GM06990 (cell line): ENCODE measurements around the gene VEGFA.

Source experiments
- DNase-seq: peaks from one replicate; pipeline ENCODE4 v3.0.0-alpha.2; 2011; ENCODE audit not compliant: insufficient read length; ENCODE audit errors: extremely low read depth
- H3K27me3 ChIP-seq: replicated peaks from 2 replicates; pipeline ENCODE4 v1.6.0; 2011; ENCODE audit warnings: low read length; ENCODE audit not compliant: control insufficient read depth, insufficient read depth
- H3K36me3 ChIP-seq: 2 replicates; pipeline ENCODE4 v1.5.1; 2011; ENCODE audit warnings: low read length; ENCODE audit not compliant: control insufficient read depth, insufficient read depth
- H3K4me3 ChIP-seq: replicated peaks from 2 replicates; pipeline ENCODE4 v1.5.1; 2011; ENCODE audit warnings: low read depth, mild to moderate bottlenecking, control low read depth, low read length
- TF ChIP-seq, protein P1 (sequence below): IDR thresholded peaks from 2 replicates; pipeline ENCODE4 v1.5.1; 2011; ENCODE audit warnings: low read length, control low read depth, mild to moderate bottlenecking, inconsistent platforms; ENCODE audit not compliant: insufficient read depth, poor library complexity, severe bottlenecking

Gene VEGFA

DNA sequence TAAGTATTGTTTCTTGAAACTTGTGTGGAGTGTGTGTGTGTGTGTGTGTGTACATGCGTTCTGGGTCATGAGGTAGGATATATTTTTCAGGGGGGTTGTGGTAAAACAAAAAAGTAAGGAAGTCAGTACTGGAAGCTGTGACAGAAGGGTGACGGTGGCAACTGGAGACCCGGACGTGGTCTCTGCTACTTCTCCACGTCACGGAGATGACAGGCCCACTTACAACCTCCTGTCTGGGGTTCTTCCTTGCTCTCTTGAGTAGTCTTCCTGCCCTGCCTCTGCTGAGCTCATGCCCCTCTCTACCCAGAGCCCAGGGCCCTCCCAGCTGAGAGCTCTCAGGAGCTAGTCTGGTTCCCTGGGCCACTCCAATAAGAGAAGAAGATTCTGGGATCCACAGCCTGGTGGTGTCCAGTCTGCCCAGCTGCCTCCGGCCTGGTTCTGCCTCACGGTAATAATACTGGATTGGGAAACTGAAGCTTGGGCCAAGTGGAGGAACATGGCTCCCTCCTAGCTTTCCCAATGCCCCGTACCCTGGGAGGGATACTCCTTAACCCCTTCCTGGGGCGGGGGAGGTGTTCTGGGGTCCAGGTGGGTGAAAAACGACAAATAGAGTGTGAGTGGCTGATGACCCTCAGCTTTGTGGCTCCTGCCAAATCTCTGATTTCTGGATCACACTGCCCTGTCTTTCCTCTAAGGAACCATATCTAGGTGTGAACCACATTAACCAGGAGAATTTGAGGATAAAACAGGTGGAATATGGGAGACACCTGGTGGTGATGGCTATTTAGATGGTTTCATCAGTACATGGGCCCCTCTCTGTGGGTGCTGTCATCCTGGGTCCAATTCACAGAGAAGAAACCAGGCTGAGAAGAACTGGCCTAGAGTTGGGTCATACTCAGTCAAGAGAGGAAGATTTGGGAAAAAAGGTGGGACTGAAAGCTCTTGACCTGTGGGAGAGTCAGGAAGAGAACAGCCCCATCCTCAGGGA, 27.2 kb downstream of the VEGFA start:
- TF ChIP-seq, protein P1, sequence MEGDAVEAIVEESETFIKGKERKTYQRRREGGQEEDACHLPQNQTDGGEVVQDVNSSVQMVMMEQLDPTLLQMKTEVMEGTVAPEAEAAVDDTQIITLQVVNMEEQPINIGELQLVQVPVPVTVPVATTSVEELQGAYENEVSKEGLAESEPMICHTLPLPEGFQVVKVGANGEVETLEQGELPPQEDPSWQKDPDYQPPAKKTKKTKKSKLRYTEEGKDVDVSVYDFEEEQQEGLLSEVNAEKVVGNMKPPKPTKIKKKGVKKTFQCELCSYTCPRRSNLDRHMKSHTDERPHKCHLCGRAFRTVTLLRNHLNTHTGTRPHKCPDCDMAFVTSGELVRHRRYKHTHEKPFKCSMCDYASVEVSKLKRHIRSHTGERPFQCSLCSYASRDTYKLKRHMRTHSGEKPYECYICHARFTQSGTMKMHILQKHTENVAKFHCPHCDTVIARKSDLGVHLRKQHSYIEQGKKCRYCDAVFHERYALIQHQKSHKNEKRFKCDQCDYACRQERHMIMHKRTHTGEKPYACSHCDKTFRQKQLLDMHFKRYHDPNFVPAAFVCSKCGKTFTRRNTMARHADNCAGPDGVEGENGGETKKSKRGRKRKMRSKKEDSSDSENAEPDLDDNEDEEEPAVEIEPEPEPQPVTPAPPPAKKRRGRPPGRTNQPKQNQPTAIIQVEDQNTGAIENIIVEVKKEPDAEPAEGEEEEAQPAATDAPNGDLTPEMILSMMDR, result no peak
- H3K36me3 ChIP-seq, result no peaks in the 10 kb centered on the region
- H3K27me3 ChIP-seq, result no peaks in the 10 kb centered on the region
- DNase-seq, result no peak
- no peak overlapping the region for H3K4me3 ChIP-seq

DNA sequence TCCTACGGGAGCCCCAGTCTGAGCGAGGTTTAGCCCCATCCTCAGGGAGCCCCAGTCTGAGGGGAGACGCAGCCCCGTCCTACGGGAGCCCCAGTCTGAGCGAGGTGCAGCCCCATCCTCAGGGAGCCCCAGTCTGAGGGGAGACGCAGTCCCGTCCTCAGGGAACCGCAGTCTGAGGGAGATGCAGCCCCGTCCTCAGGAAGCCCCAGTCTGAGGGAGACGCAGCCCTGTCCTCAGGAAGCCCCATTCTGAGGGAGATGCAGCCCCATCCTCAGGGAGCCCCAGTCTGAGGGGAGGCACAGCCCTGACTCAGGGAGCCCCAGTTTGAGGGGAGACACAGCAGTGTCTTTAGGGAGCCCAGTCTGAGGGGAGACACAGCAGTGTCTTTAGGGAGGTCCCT, 27.9 kb downstream of the VEGFA start:
- DNase-seq, result no peak
- Histone ChIP-seq H3K27me3 (no peaks in the 10 kb centered on the region), H3K4me3 (no peak overlapping the region), H3K36me3 (no peaks in the 10 kb centered on the region)
- TF ChIP-seq, protein P1, result no peak

DNA sequence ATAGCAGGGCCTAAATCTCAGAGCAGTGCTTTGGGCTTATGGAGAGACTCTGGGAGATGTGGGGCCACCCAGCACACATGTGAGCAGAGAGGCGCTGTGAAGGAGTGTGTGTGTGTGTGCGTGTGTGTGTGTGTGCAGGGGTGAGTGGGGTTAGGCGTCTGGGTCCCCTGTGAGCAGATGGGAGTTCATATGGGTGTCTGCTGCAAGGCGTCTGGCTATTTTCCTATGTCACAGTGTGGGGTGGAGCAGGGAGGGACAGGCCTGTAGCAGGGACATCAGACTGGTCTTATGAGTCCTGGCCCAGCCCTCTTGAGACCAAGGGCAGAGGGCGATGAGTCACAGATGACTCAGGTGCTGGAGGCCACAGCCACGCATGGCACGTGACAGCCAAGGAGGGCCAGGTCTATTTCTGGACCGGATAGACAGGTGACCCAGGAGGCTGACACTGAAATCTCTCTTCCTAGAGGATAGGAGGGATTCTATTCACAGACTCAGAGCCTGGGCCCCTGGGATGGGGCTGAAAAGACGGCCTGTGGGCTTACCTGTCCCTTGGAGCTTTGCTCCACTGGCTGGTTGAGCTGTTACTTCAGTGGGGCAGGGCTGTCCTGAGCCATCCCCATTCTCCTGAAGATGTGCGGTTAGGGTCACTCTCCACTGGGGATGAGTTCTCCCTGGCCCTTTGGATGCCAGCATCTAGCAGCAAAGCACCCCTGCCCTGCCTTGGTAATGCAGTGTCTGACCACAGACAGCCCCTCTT, 28.9 kb downstream of the VEGFA start:
- no peaks in the 10 kb centered on the region for H3K36me3 ChIP-seq
- no peak for DNase-seq
- TF ChIP-seq, protein P1, result no peak
- no peaks in the 10 kb centered on the region for H3K27me3 ChIP-seq
- H3K4me3 ChIP-seq, result no peak overlapping the region

DNA sequence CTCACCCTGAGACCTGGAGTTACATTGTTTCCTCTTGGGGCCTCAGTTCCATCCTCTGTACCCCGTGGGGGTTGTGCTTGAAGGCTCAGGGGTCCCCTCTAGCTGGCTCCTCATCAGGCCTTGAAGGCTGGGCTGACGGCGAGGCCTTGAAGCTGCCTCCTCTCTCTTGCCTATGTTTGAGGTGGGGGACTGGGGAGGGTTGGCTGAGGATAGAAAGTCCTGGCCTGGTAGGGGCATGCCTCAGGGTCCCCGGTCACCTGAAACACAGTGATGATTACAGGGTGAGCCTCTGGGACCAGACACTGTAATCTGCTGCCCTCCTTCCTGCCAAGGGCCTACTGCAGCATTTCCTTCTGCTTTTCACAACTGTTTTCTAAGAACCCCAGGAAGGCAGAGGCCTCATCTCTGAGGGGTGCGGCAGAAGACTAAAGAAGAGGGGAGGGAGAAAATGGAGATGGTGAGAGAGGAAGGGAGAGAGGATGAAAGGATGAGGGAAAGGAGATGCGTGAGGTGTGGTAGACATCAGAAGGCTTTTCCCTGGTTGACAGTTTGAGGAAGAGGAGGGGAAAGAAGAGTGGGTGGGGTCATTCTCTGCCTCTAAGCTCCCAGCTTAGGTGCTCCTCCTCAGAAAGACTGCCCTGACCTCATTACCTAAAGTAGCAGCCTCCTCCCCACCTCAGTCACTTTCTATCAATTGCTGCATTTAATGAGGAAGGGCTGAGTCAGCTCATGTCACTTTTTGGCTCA, 29.7 kb downstream of the VEGFA start:
- DNase-seq, result no peak
- no peaks in the 10 kb centered on the region for H3K36me3 ChIP-seq
- no peak overlapping the region for H3K4me3 ChIP-seq

DNA sequence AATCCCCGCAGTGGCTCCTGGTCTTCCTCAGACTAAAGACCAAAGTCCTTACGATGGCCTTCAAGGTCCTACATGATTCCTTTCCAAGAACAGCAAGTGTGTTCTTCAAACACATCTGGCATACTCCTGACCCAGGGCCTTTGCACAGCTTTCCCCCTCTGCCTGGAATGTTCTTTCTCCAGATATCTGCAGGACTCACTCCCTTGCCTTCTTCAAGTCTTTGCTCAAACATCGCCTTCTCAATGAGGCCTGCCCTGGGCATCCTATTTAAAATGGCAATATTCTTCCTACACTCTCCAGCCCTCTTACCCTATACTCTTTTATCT, 30.2 kb downstream of the VEGFA start:
- Histone ChIP-seq H3K36me3 (no peaks in the 10 kb centered on the region), H3K4me3 (no peak overlapping the region), H3K27me3 (no peaks in the 10 kb centered on the region)
- TF ChIP-seq, protein P1, result no peak
- DNase-seq, result no peak

More for the DNA sequence above, 29.7 kb downstream of the VEGFA start:
- TF ChIP-seq, protein P1, result no peak
- H3K27me3 ChIP-seq, result no peaks in the 10 kb centered on the region
